ENCODE data around the gene SNX22. TPM values are rescaled to one million over a fixed set of nuclear protein-coding genes. Genes with fewer than 3 reads are reported as not detected.
"Not testable (repeated sequence)": the region's sequence is repeated elsewhere in the genome, so short reads cannot be mapped to it uniquely, and the experiment has no call there.

Gene SNX22
- total RNA-seq = 1.5 and 2.1 TPM in 2 replicates
- polyA plus RNA-seq = 0.59 and 2.0 TPM in 2 replicates

GRCh38 chr15:64151727-64152506, at the start of gene SNX22:
Gene SNX22 (plus strand): TSS chr15:64151731. CDS start chr15:64151776, 45 bp downstream.
- no peak for TF ChIP-seq CTCF (IDR thresholded peaks at IDR 0.05; ENCODE audit: low read depth, low read length)
- Histone ChIP-seq H3K4me1 (ENCODE audit: low read depth) (peaks cover 6% of the 10 kb centered on the region), H3K9me3 (ENCODE audit: low read depth) (no peaks in the 10 kb centered on the region), H3K27me3 (peaks cover 18% of the 10 kb centered on the region), H3K36me3 (peaks cover 12% of the 10 kb centered on the region), H3K4me3 (peak within 1 kb of the TSS; percentile 46), H3K27ac (no peak within 1 kb of the TSS)
- peak in 1 of 2 donors; percentile 40 for DNase-seq (ENCODE audit: low read depth in 1 of 2, low spot score in 1 of 2)

- no peak overlapping the region for H3K4me3 ChIP-seq
- H3K27ac ChIP-seq = no peak overlapping the region
- H3K4me1 ChIP-seq (ENCODE audit: low read depth) = peaks cover under 1% of the 10 kb centered on the region
- H3K9me3 ChIP-seq (ENCODE audit: low read depth) = no peaks in the 10 kb centered on the region
- no peak for TF ChIP-seq CTCF (IDR thresholded peaks at IDR 0.05; ENCODE audit: low read depth, low read length)
- DNase-seq (ENCODE audit: low read depth in 1 of 2, low spot score in 1 of 2) = no peak
- no peaks in the 10 kb centered on the region for H3K27me3 ChIP-seq
- H3K36me3 ChIP-seq = no peaks in the 10 kb centered on the region
Observed at GRCh38 chr15:64102497-64102896, 49.0 kb upstream of the SNX22 start.

- Histone ChIP-seq H3K36me3 (no peaks in the 10 kb centered on the region), H3K4me3 (no peak overlapping the region), H3K4me1 (ENCODE audit: low read depth) (no peaks in the 10 kb centered on the region), H3K27me3 (no peaks in the 10 kb centered on the region), H3K9me3 (ENCODE audit: low read depth) (no peaks in the 10 kb centered on the region), H3K27ac (no peak overlapping the region)
- DNase-seq (ENCODE audit: low read depth in 1 of 2, low spot score in 1 of 2) = peak in 1 of 2 donors; percentile 89
- no peak for TF ChIP-seq CTCF (IDR thresholded peaks at IDR 0.05; ENCODE audit: low read depth, low read length)
Observed at GRCh38 chr15:64105113-64105704, 46.3 kb upstream of the SNX22 start.

- H3K27me3 ChIP-seq = no peaks in the 10 kb centered on the region
- TF ChIP-seq CTCF (IDR thresholded peaks at IDR 0.05; ENCODE audit: low read depth, low read length) = no peak
- H3K36me3 ChIP-seq = no peaks in the 10 kb centered on the region
- no peak for DNase-seq (ENCODE audit: low read depth in 1 of 2, low spot score in 1 of 2)
- H3K27ac ChIP-seq = no peak overlapping the region
- no peaks in the 10 kb centered on the region for H3K4me1 ChIP-seq (ENCODE audit: low read depth)
- no peaks in the 10 kb centered on the region for H3K9me3 ChIP-seq (ENCODE audit: low read depth)
- H3K4me3 ChIP-seq = no peak overlapping the region
Observed at GRCh38 chr15:64107337-64107736, 44.2 kb upstream of the SNX22 start.

- not testable (repeated sequence) for DNase-seq (ENCODE audit: low read depth in 1 of 2, low spot score in 1 of 2); H3K27me3 ChIP-seq; H3K4me3 ChIP-seq; H3K4me1 ChIP-seq (ENCODE audit: low read depth); H3K27ac ChIP-seq; H3K9me3 ChIP-seq (ENCODE audit: low read depth)
- peaks cover 14% of the 10 kb centered on the region for H3K36me3 ChIP-seq
Observed at GRCh38 chr15:64110108-64110701, 41.3 kb upstream of the SNX22 start.
